GM21529 (cell line): Measurements from ENCODE around the gene CD22.
"Not testable (repeated sequence)": the region's sequence is repeated elsewhere in the genome, so short reads cannot be mapped to it uniquely, and the experiment has no call there.

Experiments
- ATAC-seq: cut with Tn5 transposase; IDR thresholded peaks from one replicate; pipeline ENCODE4 v1.9.1; 2021; ENCODE audit not compliant: unreplicated experiment

Gene CD22

DNA sequence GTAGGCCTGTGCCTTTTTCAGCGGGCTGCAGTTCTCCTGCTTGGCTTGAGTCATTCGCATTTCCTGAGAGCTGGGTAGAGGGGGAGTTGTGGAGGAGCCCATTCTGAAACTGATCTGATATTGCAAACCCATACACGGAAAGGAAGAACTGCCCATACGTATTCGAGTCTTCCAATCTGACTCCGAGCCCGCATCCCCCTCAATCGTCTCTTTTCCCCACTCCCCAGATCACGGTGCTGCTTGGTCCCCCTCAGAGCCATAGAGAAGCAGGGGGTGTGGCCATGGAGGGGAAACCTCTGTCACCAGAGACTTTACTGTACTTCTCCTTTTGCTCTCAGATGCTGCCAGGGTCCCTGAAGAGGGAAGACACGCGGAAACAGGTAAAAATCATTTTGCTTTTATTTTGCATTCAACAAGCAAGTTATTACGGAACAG lies at the start of gene CD22:
TSS of gene CD22 (plus strand) at position 337 of the 435 bp plus-strand sequence. CDS start 2,854 bp downstream, outside the sequence.
- ATAC-seq = no peak

GRCh38 chr19:35279374-35279773 lies 49.6 kb upstream of the CD22 start:
- ATAC-seq = no peak

DNA sequence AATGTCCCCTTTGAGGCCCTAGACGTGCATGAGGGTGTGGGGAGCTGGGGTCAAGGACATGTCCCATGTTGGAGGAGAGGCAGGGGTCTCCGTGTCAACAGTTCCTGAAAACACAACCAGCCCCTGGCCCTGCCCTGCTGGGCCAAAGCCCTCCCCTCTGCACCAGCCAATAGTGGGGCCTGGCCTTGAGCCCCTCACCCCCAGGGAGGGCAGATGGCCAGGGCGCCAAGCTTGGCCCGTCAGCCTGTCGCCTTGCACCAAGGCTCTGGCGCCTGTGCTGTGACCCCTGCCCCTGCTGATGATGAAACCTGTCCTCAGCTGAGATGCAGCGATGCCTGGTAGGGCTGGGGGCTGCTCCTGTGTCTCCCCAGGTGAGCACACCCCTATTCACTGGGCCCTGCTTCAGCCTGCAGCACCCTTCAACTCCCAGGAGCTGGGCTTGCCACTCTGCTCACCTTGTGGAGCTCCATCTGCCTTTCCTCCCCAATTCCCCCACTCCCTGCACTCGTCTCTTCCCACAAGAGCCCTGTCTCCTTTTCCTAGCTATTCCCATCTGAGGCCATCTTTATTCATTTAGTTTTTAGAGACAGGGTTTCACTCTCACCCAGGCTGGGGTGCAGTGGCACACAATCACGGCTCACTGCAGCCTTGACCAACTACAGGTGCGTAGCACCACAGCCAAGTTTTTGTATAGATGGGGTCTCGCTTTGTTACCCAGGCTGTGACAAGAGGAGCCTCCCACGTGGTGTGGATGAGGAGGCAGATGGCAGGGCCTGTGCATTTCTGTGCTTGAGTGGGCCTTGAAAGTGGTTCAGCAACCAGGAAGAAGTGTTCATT lies 48.8 kb upstream of the CD22 start:
- ATAC-seq = no peak

- no peak for ATAC-seq
Measured at GRCh38 chr19:35281303-35281702, 47.7 kb upstream of the CD22 start.

DNA sequence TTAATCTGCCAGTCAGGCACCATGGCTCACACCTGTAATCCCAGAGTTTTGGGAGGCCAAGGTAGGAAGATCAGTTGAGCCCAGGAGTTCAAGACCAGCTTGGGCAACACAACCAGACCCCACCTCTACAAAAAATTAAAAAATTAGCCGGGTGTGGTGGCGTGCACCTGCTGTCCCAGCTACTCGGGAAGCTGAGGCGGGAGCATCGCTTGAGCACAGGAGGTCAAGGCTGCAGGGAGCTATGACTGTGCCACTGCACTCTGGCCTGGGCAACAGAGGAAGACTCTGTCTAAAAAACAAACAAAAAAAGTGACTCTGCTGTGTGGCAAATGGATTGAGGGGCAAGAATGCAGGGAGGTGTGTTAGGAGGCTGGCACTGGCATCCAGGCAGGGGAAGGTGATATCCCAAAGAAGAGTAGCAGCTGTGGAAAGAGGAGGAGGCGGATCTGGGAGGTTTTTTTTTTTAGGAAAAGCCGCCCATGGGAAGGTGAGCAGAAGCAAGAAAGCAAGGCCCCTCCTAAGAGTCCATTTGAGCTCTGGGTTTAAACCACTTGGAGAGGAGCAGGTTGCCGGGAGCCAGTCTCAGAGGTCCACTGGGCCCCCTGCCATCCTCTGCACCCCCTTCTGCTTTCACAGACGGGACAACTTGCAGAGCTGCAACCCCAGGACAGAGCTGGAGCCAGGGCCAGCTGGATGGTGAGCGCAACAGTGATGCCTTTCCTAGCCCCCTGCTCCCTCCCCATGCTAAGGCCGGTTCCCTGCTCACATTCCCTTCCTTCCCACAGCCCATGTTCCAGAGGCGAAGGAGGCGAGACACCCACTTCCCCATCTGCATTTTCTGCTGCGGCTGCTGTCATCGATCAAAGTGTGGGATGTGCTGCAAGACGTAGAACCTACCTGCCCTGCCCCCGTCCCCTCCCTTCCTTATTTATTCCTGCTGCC lies 44.6 kb upstream of the CD22 start:
- no peak for ATAC-seq

- no peak for ATAC-seq
Measured at GRCh38 chr19:35285095-35285449, 43.9 kb upstream of the CD22 start.

GRCh38 chr19:35285465-35285864 lies 43.5 kb upstream of the CD22 start:
- ATAC-seq = not testable (repeated sequence)

GRCh38 chr19:35286101-35286500 lies 42.9 kb upstream of the CD22 start:
- ATAC-seq = not testable (repeated sequence)

DNA sequence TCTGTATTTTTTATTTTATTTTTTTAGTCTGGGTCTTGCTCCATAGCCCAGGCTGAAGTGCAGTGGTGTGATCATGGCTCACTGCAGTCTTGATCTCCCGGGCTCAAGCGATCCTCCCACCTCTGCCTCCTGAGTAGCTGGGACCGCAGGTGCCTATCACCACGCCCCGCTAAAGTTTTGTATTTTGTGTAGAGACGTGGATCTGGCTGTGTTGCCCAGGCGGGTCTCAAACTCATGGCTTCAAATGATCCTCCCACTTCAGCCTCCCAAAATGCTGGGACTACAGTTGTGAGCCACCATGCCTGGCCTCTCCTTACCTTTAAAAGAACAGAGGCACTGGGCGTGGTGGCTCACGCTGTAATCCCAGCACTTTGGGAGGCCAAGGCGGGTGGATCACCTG lies 41.3 kb upstream of the CD22 start:
- no peak for ATAC-seq

DNA sequence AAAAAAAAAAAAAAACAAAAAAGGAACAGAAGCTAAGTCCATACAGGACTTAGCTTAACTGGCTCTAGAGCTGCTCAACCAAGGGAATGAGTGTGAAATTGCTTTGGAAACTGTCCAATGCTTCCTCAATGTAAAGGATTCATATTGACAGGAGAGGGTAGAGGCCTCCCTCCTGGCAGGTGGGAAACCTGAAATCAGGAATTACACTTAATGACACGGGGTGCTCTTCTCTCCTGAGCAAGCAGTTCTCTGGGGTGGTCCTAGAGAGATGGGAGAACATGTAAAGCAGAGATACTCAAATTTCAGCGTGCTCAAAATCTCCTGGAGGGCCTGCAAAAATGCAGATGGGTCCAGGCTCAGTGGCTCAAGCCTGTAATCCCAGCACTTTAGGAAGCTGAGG lies 40.7 kb upstream of the CD22 start:
- no peak for ATAC-seq

DNA sequence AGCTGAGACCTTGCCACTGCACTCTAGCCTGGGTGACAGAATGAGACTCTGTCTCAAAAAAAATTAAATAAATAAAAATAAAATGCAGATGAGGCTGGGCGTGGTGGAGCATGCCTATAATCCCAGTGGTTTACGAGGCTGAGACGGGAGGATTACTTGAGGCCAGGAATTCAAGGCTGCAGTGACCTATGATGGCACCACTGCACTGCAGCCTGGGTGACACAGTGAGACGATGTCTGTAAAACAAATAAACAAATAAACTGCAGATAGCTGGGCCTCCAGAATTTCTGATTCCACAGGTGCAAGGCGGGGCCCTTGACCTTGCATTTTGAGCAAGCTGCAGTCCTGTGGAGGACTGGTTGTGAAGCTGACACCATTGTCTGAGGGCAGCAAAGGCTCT lies 40.1 kb upstream of the CD22 start:
- ATAC-seq = no peak

- ATAC-seq = no peak
Measured at GRCh38 chr19:35290381-35291127, 38.4 kb upstream of the CD22 start.

GRCh38 chr19:35291259-35291658 lies 37.7 kb upstream of the CD22 start:
- no peak for ATAC-seq

- no peak for ATAC-seq
Measured at GRCh38 chr19:35291916-35292315, 37.1 kb upstream of the CD22 start, which contains the start of gene MAG. Gene MAG (plus strand): TSS chr19:35292161. CDS start chr19:35295409, 3,248 bp downstream.

DNA sequence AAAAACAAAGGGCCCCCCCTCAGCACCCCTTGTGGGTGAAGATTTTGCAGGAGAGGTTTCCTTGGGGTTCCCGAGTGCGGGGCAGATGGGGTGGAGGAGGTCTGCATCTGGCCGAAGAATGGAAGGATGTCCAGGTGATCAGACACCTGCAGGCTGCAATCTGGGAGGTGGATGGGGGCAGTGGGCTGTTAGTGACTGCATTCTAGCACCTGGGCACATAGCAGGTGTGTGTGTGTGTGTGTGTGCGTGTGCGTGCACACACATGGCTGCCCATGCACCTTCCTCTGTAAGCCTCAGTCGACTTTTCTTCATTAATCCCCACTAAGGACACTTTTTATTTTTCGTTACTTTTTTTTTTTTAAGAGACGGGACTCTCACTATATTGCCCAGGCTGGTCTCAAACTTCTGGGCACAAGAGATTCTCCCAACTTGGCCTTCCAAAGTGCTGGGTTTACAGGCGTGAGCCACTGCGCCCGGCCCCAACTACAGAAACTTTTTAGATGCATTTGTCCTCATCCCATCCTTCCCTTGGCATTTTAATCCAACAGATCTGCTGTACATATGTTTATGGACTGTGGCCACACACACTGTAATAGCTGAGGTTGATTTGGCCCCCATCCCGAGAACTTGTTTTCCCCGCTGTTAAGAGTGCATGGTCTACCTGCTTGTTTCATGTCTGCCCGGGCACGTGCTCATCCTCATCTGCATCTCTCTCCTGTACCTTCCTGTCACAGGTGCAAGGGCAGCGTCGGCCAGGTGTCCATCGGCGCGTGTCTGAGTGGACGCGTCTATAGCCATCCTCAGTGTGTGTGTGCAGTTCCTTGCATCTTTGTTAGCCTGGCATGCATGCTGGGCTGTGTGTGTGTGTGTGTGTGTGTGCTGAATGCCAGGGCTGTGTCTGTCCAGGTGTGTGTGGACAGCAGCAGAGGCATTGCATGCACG lies 36.3 kb upstream of the CD22 start:
- ATAC-seq = no peak

GRCh38 chr19:35293363-35293739 lies 35.6 kb upstream of the CD22 start:
- ATAC-seq = no peak

DNA sequence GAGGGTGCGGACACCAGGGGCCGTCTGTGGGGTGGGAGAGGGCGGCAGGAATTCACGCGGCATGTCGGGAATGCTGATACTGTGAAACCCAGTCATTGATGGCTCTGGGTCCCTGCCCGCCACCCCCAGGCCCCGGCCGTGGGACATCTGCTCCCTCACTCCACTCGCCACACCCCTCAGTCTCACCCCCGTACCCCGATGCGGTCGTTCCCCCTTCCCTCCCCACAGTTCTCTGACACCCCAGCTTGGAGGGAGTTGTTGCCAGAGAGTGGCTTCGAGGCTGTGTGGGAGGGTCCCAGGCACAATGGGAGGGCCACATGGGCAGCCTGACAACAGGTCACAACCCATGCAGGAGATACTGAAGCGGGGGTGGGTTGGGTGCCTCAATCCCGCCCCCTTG lies 35.2 kb upstream of the CD22 start:
- ATAC-seq = no peak

DNA sequence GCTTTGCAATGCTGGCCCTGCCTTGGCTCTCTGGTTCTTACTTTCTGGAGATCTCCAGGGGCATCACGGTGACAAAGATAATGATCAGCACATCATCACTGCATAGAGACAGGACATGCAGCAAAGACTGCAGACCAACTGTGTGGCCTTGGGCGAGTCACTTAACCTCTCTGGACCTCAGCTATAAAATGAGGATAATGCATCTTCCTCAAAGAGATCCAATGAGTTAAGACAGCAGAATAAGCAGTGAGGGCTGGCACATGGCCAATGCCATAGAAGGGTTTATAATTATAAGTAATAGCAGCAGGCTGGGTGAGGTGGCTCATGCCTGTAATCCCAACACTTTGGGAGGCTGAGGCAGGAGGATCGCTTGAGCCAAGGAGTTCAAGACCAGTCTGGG lies 34.7 kb upstream of the CD22 start:
- no peak for ATAC-seq

- ATAC-seq = no peak
Measured at GRCh38 chr19:35294859-35295791, 33.9 kb upstream of the CD22 start.
